ENCODE results near the gene DUOX1. TPM values are rescaled to one million over a fixed set of nuclear protein-coding genes. Genes with fewer than 3 reads are reported as not detected.

DUOX1 gene
- total RNA-seq, 2 donors from 2014 or later, result 0.26 to 0.66 TPM

GRCh38 chr15:45138814-45139765 lies 9.3 kb downstream of the DUOX1 start:
- TF ChIP-seq POLR2A (IDR thresholded peaks at IDR 0.05), result no peak
- TF ChIP-seq CTCF (IDR thresholded peaks at IDR 0.05), result no peak

DNA sequence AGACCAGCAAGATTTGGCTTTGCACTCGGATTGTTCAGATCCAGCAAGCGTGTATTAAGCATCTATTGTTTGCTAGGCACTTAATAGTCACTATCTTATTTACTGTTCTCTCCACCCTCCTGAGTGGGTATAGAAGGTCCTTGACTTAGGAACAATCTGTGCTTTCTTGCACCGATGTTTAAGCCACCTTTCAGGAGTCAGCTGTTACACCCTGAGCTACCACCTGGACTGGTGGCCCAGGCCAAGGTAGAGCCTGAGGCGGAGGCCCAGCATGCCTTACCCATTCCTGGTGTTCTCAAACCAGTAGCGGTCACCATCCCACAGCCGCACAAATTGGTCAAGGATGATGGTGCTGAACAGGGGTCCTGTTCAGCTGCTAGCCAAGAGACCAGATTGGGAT lies 10.0 kb downstream of the DUOX1 start:
- no peak for ATAC-seq
- no peak for TF ChIP-seq POLR2A (IDR thresholded peaks at IDR 0.05)
- TF ChIP-seq CTCF (IDR thresholded peaks at IDR 0.05), result no peak
- Histone ChIP-seq H3K4me1 (peaks cover 8% of the 10 kb centered on the region), H3K36me3 (replicated peaks in 1 of 2; ENCODE audit: insufficient read depth in 1 of 2, low read depth in 2 of 2) (no peaks in the 10 kb centered on the region), H3K9me3 (no peaks in the 10 kb centered on the region), H3K27ac (no peak overlapping the region), H3K4me3 (no peak overlapping the region), H3K27me3 (peaks cover 0 to 6% of the 10 kb centered on the region in 2 donors)
- DNase-seq, result no peak
- intact Hi-C loops (cut with DNase I), result no loop called here
- 73 to 81% methylated on average over 6 of the region's 6 CpGs for WGBS, 2 donors

More at GRCh38 chr15:45138814-45139765, 9.3 kb downstream of the DUOX1 start:
- Histone ChIP-seq H3K36me3 (replicated peaks in 1 of 2; ENCODE audit: insufficient read depth in 1 of 2, low read depth in 2 of 2) (no peaks in the 10 kb centered on the region), H3K27ac (no peak overlapping the region), H3K9me3 (no peaks in the 10 kb centered on the region), H3K4me1 (peaks cover 10% of the 10 kb centered on the region), H3K27me3 (peaks cover 0 to 6% of the 10 kb centered on the region in 2 donors), H3K4me3 (no peak overlapping the region)
- intact Hi-C loops (cut with DNase I), result no loop called here
- DNase-seq, result no peak
- WGBS, 2 donors, result 70 to 83% methylated on average over 8 to 12 of the region's 12 CpGs
- ATAC-seq, result no peak

- no peak for DNase-seq
- Histone ChIP-seq H3K4me1 (no peaks in the 10 kb centered on the region), H3K4me3 (no peak overlapping the region), H3K27ac (no peak overlapping the region), H3K36me3 (replicated peaks in 1 of 2; ENCODE audit: insufficient read depth in 1 of 2, low read depth in 2 of 2) (no peaks in the 10 kb centered on the region), H3K27me3 (peaks cover 0 to 6% of the 10 kb centered on the region in 2 donors), H3K9me3 (no peaks in the 10 kb centered on the region)
- intact Hi-C loops (cut with DNase I), result no loop called here
- ATAC-seq, result no peak
- TF ChIP-seq POLR2A (IDR thresholded peaks at IDR 0.05) (no peak), CTCF (IDR thresholded peaks at IDR 0.05) (no peak)
- WGBS, 2 donors, result 93 to 95% methylated on average over 10 of the region's 10 CpGs
Measured at GRCh38 chr15:45140557-45141250, 10.9 kb downstream of the DUOX1 start.

- Histone ChIP-seq H3K27ac (no peak overlapping the region), H3K36me3 (replicated peaks in 1 of 2; ENCODE audit: insufficient read depth in 1 of 2, low read depth in 2 of 2) (no peaks in the 10 kb centered on the region)
- ATAC-seq, result no peak
Measured at GRCh38 chr15:45141386-45141785, 11.6 kb downstream of the DUOX1 start.

More at GRCh38 chr15:45141386-45141785, 11.6 kb downstream of the DUOX1 start:
- H3K9me3 ChIP-seq, result no peaks in the 10 kb centered on the region
- no peaks in the 10 kb centered on the region for H3K4me1 ChIP-seq
- no peak for DNase-seq
- TF ChIP-seq CTCF (IDR thresholded peaks at IDR 0.05), result no peak
- intact Hi-C loops (cut with DNase I), result no loop called here
- WGBS, 2 donors, result 83 to 100% methylated on average over 2 to 5 of the region's 5 CpGs
- H3K4me3 ChIP-seq, result no peak overlapping the region
- H3K27me3 ChIP-seq, result peaks cover 0 to 2% of the 10 kb centered on the region in 2 donors
